Activated T-cell treated with anti-CD3 and anti-CD28 coated beads for 48 hours (primary cell): Measurements from ENCODE around the gene WDR53.
"Not testable (repeated sequence)": the region's sequence is repeated elsewhere in the genome, so short reads cannot be mapped to it uniquely, and the experiment has no call there.

Source experiments
- DNase-seq: peaks from one replicate; pipeline ENCODE4 v3.0.0-alpha.2; 2020; ENCODE audit warnings: low read depth

Gene WDR53

DNA sequence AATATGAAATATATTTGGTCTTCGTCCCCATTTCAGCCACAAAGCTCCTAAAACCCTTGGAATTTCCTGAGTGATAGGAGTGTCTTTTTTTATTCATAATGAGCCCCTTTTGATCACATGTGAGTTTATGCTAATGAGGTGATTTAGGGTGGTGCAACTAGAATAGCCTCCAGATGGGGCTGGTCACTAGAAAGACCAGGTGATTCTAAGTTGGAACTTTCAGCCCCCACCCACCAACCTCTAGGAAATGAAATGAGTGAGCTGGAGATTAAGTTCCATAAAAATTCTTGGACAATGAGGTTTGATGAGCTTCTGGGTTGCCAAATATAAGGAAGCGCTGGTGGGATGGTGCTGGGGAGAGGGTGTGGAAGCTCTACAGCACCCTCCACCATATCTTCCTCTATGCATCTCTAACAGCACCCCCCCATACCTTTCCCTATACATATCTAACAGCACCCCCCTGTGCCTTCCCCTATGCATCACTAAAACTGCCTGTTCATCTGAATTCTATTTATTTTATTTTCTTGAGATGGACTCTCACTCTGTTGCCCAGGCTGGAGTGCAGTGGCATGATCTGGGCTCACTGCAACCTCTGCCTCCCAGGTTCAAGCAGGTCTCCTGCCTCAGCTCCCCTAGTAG lies 51.1 kb downstream of the WDR53 start:
- no peak for DNase-seq

- DNase-seq: no peak
Observed at GRCh38 chr3:196514913-196515621, 53.3 kb downstream of the WDR53 start, which contains the start of gene SMCO1. TSS of gene SMCO1 (minus strand) at chr3:196515346. CDS start at chr3:196515209, 137 bp downstream.

- DNase-seq: no peak
Observed at GRCh38 chr3:196514350-196514716, 54.0 kb downstream of the WDR53 start.

DNA sequence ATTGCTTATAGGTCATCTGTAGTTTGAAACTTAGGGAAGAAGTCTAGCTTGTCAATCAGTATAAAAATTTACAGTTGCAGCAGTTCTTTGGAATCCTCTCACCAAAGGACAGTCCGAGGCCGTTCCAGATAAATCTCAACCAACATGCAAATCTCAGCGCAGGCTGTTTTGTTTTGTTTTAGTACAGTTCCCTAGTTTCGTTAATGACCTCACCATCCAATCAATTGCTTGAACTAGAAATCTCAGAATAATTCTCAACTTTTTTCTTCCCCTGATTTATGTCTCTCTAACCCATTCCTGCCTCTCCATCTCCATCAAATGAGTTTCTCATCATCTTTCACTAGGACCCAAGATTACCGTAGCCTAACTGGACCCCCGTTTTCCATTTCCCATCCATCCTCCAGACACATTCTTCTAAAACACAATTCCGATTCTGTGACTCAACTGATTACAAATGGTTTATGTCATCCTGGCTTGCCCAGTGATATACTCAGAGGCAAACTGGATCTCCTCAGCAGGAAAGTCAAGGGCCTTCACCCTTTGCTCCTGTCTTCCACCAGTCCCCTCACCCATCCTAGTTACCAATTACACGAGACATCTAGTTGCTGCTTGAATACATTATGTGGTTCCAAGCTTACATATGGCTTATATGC lies 54.5 kb downstream of the WDR53 start:
- DNase-seq: no peak

DNA sequence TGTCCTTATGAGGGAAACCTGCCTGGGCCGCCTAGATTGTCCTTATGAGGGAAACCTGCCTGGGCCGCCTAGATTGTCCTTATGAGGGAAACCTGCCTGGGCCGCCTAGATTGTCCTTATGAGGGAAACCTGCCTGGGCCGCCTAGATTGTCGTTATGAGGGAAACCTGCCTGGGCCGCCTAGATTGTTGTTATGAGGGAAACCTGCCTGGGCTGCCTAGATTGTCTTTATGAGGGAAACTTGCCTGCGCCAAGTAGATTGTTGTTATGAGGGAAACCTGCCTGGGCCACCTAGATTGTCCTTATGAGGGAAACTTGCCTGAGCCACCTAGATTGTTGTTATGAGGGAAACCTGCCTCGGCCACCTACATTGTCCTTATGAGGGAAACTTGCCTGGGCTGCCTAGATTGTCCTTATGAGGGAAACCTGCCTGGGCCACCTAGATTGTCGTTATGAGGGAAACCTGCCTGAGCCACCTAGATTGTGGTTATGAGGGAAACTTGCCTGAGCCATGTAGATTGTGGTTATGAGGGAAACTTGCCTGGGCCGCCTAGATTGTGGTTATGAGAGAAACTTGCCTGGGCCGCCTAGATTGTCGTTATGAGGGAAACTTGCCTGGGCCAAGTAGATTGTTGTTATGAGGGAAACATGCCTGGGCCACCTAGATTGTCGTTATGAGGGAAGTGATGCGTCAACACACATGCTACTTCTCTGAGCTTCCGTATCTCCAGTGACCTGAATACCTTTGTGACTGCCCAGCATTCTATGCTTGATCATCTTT lies 56.5 kb downstream of the WDR53 start:
- DNase-seq: not testable (repeated sequence)

GRCh38 chr3:196511108-196511507 lies 57.2 kb downstream of the WDR53 start:
- DNase-seq: not testable (repeated sequence)

DNA sequence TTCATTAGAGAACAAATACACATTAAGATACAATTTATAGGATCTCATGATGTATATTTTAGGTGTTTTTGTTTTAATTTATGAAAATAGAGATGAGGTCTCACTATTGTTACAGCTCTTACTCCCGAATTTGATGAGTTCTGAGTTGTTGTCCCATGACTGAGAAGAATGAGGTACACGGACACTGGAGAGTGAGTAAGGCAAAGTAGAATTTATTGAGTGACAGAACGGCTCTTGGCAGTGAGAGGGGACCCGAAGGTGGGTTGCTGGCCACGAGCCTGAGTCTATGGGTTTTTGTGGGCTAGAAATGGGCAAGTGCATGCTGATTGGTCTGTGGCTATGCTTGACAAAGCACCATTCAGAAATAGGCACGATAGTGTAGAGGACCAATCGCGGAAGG lies 61.7 kb downstream of the WDR53 start:
- DNase-seq: no peak

GRCh38 chr3:196504556-196504955 lies 63.8 kb downstream of the WDR53 start:
- no peak for DNase-seq
